ENCODE data around the gene INA.

The INA gene

DNA sequence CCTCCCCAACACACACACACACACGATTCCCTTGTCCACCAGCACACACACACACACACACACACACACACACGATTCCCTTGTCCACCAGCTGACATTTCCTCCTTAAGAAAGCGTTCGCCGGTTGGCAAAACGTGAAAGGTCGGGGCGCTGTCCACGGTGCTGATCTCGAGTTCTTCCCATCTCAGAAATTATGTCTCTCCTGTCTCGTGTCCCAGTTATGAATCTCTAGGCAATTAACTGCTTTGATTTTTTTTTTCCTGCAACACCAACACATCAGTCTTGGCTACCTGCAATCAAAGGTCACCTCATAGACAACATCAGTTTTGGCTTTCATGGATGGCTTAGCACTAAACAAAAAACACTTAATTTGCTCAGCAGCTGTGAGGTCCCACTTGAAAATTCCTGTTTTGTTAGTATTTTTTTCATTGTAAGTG, 1.9 kb downstream of the INA start:
- peak overlapping the region; percentile 76 for H3K4me3 ChIP-seq (ENCODE audit: low read length)
- peaks cover 3% of the 10 kb centered on the region; the same call in 1 of the 2 replicates for H4K20me1 ChIP-seq (ENCODE audit: control insufficient read depth, insufficient read depth, low read depth, low read length)
- H3K27me3 ChIP-seq (ENCODE audit: control insufficient read depth, low read length) = peaks cover 10% of the 10 kb centered on the region

DNA sequence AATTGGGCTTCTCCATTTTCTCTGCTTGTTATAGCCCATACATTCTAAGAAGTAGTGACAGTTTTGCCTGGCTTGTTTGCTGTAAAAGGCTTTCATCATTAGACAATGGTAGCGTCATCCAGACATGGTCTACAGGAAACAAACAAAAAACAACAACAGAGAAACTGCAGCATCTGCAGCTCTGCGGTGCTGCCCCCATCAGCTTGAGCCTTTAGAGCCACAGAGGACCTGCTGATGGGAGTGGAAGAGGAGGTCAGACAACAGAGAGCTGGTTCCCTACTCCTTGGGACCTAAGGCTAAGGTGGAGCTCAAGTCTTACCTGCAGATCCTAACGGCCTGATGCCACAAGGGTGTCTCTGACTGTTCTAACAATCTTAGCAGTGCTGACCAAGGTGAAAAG, 3.1 kb downstream of the INA start:
- no peak for TF ChIP-seq EZH2phosphoT487 (IDR thresholded peaks at IDR 0.05; ENCODE audit: borderline replicate concordance, low read length)
- no peak for TF ChIP-seq CTCF (IDR thresholded peaks at IDR 0.05; ENCODE audit: low read depth, low read length, poor library complexity, severe bottlenecking)

More for the DNA sequence above, 1.9 kb downstream of the INA start:
- TF ChIP-seq CTCF (IDR thresholded peaks at IDR 0.05; ENCODE audit: low read depth, low read length, poor library complexity, severe bottlenecking) = no peak
- TF ChIP-seq EZH2phosphoT487 (IDR thresholded peaks at IDR 0.05; ENCODE audit: borderline replicate concordance, low read length) = no peak
- peak overlapping the region; percentile 85 for H3K4me2 ChIP-seq (ENCODE audit: low read length)
- H3K79me2 ChIP-seq (ENCODE audit: control insufficient read depth, low read length) = peaks cover 6% of the 10 kb centered on the region; the same call in 1 of the 2 replicates
- no peaks in the 10 kb centered on the region; the same call in 1 of the 2 replicates for H3K36me3 ChIP-seq (ENCODE audit: control insufficient read depth, low read length)
- no peaks in the 10 kb centered on the region for H3K9me3 ChIP-seq (ENCODE audit: control insufficient read depth, insufficient read depth, low read length)
- peaks cover 22% of the 10 kb centered on the region for H3K4me1 ChIP-seq (ENCODE audit: control insufficient read depth, low read length)
- H3K27ac ChIP-seq (ENCODE audit: low read depth, low read length) = no peak overlapping the region
- H3K9me2 ChIP-seq (replicated peaks; ENCODE audit: control insufficient read depth, low read length) = no peaks in the 10 kb centered on the region
- H3F3A ChIP-seq (ENCODE audit: control insufficient read depth, insufficient read depth) = no peaks in the 10 kb centered on the region

GRCh38 chr10:103280506-103280905, 3.6 kb downstream of the INA start:
- Histone ChIP-seq H3F3A (ENCODE audit: control insufficient read depth, insufficient read depth) (no peaks in the 10 kb centered on the region), H3K9me2 (replicated peaks; ENCODE audit: control insufficient read depth, low read length) (no peaks in the 10 kb centered on the region), H3K27me3 (ENCODE audit: control insufficient read depth, low read length) (peaks cover 10% of the 10 kb centered on the region), H3K4me3 (ENCODE audit: low read length) (no peak overlapping the region), H3K4me1 (ENCODE audit: control insufficient read depth, low read length) (peaks cover 22% of the 10 kb centered on the region), H3K27ac (ENCODE audit: low read depth, low read length) (no peak overlapping the region), H3K36me3 (ENCODE audit: control insufficient read depth, low read length) (no peaks in the 10 kb centered on the region; the same call in 1 of the 2 replicates), H3K79me2 (ENCODE audit: control insufficient read depth, low read length) (peaks cover 6% of the 10 kb centered on the region; the same call in 1 of the 2 replicates), H4K20me1 (ENCODE audit: control insufficient read depth, insufficient read depth, low read depth, low read length) (peaks cover 3% of the 10 kb centered on the region; the same call in 1 of the 2 replicates), H3K9me3 (ENCODE audit: control insufficient read depth, insufficient read depth, low read length) (no peaks in the 10 kb centered on the region), H3K4me2 (ENCODE audit: low read length) (no peak overlapping the region)
- no peak for TF ChIP-seq EZH2phosphoT487 (IDR thresholded peaks at IDR 0.05; ENCODE audit: borderline replicate concordance, low read length)
- TF ChIP-seq CTCF (IDR thresholded peaks at IDR 0.05; ENCODE audit: low read depth, low read length, poor library complexity, severe bottlenecking) = no peak

More for the DNA sequence above, 3.1 kb downstream of the INA start:
- Histone ChIP-seq H3K79me2 (ENCODE audit: control insufficient read depth, low read length) (peaks cover 6% of the 10 kb centered on the region; the same call in 1 of the 2 replicates), H3K4me3 (ENCODE audit: low read length) (no peak overlapping the region), H3K36me3 (ENCODE audit: control insufficient read depth, low read length) (no peaks in the 10 kb centered on the region; the same call in 1 of the 2 replicates), H3K4me1 (ENCODE audit: control insufficient read depth, low read length) (peaks cover 22% of the 10 kb centered on the region), H3K9me2 (replicated peaks; ENCODE audit: control insufficient read depth, low read length) (no peaks in the 10 kb centered on the region), H3K27me3 (ENCODE audit: control insufficient read depth, low read length) (peaks cover 10% of the 10 kb centered on the region), H3K4me2 (ENCODE audit: low read length) (no peak overlapping the region), H4K20me1 (ENCODE audit: control insufficient read depth, insufficient read depth, low read depth, low read length) (peaks cover 3% of the 10 kb centered on the region; the same call in 1 of the 2 replicates), H3F3A (ENCODE audit: control insufficient read depth, insufficient read depth) (no peaks in the 10 kb centered on the region), H3K9me3 (ENCODE audit: control insufficient read depth, insufficient read depth, low read length) (no peaks in the 10 kb centered on the region), H3K27ac (ENCODE audit: low read depth, low read length) (no peak overlapping the region)

Data from DOHH2 (cell line).